HL-60/S4 treated with retinoic acid at 250 ng/mL for 4 days and 3 days (cell line): ENCODE measurements around the gene RALA.
"Not testable (repeated sequence)": the region's sequence is repeated elsewhere in the genome, so short reads cannot be mapped to it uniquely, and the experiment has no call there.

Source experiments
- in situ Hi-C: fragments of 300-500 bp; cut with MboI; formaldehyde crosslinking; loops from 2 replicates; pipeline ENCODE4 v1.7.0; 2022; ENCODE audit warnings: low sequenced_read_pairs

Gene RALA

GRCh38 chr7:39679874-39680273 is 56.5 kb downstream of the RALA start:
- in situ Hi-C loops: not testable (repeated sequence)

DNA sequence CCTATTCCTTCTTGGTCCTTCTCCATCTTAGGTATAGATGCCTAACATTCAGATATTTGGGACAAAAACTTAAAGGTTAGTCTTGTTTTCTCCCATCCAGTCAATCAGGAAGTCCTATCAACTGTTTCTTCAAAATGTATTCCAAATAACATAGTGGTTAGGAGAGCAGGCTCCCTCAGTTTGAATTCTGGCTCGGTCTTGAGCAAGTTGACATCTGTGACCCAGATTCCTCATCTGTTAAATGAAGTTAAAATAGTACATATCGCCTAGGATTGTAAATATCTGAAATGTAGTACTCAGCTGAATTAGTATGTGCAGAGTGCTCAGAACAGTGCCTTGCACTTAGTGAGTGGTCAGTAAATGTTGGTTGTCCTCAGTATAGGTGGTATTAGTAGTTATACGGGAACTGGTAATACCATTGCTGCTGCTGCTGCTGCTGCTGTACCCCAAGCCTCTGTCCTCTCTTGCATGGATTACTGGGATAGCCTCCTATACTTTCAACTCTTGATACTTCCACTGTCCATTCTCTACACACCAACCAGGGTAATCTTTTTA is 58.6 kb downstream of the RALA start:
- in situ Hi-C loops: no loop called here

DNA sequence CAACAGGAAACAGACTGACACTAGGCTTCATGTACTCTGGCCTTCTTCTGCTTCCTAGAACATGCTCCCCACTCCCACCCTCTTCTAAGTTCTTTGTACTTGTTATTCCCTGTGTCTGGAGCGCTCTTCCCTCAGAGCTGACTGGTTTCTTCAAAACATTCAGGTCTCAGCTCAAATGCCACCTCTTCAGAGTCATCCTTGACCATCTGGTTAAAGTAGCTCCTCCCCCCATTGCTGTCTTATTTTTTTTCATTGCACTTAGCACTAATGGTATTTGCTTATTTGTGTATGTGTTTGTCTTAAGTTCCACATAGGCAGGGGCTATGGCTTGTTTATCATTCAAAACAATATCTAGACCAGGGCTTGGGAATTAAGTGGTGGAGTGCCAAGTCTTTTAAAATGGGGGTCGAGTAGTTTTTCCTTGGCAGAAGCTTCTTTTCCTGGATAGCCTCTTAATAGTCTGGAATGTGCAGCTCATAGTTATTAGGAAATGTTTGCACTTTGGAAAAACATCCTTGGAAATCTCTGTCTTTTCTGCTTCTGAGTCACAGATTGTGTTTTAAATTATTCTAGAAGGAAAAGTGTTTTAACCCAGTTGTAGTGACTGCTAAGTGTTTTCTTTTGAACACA is 60.0 kb downstream of the RALA start:
- in situ Hi-C loops: no loop called here

DNA sequence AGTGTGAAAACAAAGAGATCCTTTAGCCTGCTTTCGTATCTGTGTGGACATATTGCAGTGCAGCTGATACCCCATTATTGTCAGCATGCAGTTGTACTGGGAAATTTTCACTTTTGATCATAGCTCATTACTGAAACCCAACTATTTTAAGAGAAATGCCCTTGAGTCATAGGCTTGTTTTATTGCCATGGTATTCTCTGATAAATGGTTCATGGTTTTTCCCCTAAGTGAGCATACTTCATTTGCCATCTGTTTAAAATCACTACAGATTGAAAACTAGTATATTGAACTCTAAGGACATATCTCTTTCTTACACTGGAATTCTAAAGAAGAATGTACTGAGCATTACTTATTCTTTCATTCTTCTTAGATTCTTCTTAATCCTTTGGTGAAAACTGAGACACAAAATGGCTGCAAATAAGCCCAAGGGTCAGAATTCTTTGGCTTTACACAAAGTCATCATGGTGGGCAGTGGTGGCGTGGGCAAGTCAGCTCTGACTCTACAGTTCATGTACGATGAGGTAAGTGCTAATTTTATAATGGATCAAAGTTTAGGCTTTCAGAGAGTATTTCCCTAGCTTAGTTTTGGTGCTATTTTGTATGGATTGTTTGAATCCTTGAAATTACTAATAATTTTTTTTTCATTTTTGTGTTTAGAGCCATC is 63.0 kb downstream of the RALA start:
- in situ Hi-C loops: no loop called here

DNA sequence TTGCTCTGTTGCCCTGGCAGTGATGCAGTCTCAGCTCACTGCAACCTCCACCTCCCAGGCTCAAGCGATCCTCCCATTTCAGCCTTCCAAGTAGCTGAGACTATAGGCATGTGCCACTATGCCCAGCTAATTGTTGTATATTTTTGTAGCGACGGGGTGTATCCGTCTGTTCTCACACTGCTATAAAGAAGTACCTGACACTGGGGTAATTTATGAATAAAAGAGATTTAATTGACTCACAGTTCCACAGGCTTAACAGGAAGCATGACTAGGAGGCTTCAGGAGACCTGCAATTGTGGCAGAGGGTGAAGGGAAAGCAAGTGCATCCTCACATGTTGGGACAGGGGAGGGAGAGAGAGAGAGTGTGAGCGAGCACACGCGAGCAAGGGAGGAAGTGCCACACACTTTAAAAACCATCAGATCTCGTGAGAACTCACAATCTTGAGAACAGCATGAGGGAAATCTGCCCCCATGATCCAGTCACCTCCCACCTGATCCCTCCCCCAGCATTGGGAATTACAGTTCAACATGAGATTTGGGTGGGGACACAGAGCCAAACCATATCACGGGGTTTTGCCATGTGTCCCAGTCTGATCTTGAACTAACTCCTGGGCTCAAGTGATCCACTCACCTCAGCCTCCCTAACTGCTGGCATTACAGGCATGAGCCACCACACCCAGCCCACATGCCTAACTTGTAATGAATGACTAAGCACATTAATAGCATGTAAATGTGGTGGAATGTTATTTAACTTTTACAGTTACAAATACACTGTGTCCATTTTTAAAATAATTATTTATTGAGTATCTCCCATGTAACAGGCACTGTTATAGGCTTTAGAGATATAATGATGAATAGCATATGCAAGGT is 65.5 kb downstream of the RALA start:
- in situ Hi-C loops: no loop called here

GRCh38 chr7:39691821-39692220 is 68.4 kb downstream of the RALA start:
- in situ Hi-C loops: no loop called here

- in situ Hi-C loops: not testable (repeated sequence)
These were observed 69.7 kb downstream of the RALA start for GRCh38 chr7:39693086-39693485.

GRCh38 chr7:39693812-39694211 is 70.4 kb downstream of the RALA start:
- in situ Hi-C loops: no loop called here

DNA sequence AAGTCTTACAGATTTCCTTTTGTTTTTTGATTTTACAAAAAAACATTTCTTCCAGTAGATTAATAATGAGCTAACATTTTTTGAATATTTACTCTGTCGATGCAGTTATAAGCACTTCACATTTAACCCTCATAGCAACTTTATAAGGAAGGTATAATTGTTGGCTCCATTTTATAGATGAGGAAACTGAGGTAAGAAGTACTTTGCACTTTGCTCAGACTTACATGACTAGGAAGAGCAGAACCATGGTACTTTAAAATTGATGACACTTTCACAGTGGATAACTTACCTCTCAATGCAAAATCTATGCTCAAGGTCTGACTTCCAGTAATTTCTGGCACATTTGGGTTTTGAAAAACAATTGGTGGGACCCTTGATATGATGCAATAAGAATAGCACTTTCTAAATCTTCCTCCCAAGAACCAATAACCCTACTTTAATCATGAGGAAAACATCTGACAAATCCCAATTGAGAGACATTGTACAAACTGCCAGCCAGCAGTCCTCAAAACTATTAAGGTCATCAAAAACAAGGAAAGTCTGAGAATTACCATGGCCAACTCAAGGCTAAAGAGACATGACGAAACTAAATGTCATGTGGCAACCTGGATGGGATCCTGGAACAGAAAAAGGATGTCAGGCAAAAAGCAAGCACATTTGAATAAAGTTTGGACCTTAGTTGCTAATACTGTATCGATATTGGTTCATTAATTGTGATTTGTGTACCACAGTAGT is 72.6 kb downstream of the RALA start:
- in situ Hi-C loops: no loop called here

- in situ Hi-C loops: no loop called here
These were observed 73.3 kb downstream of the RALA start for GRCh38 chr7:39696631-39697030.

DNA sequence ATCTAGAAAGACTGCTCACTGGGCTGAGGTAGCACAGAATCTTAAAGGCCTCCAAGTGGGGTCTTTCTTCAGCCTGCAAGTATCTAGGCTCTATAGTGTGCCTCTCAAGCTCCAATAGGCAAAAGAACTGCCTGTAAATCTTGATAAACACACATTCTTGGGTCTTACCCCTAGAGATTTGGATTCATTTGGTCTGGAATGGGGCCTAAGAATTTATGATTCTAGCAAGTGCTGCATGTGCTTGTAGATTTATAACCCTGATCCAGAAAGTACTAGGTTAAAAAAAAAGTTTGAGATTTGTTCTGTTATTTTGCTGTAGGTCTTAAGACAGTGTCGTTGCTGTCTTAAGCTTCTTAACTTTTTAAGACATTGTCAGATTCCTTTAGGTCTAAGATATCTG is 74.1 kb downstream of the RALA start:
- in situ Hi-C loops: no loop called here

GRCh38 chr7:39700165-39700564 is 76.8 kb downstream of the RALA start:
- in situ Hi-C loops: no loop called here

- in situ Hi-C loops: no loop called here
These were observed 77.6 kb downstream of the RALA start for GRCh38 chr7:39700932-39701331.

GRCh38 chr7:39702133-39702532 is 78.8 kb downstream of the RALA start:
- in situ Hi-C loops: no loop called here

- in situ Hi-C loops: no loop called here
These were observed 79.8 kb downstream of the RALA start for GRCh38 chr7:39703144-39703543.

GRCh38 chr7:39709029-39709428 is 85.7 kb downstream of the RALA start:
- in situ Hi-C loops: no loop called here

GRCh38 chr7:39709768-39710311 is 86.5 kb downstream of the RALA start:
- in situ Hi-C loops: no loop called here

DNA sequence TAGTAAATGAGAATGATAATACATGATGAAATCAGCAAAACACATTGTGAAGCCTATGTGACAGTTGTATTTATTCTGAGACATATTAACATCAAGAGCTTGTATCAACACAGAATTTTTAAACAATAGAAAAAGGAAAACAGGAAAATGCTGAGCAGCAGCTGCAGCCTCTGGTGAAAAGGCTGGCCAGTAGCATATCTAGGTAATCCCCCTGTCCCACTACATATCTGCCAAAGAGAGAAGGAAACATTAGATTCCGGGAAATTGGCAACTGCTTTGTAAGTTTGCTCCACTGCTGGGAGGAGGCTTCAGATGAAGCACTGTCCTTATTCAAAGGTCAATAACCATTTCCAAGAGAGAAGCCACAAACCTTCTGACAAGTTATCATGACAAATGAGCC is 89.4 kb downstream of the RALA start:
- in situ Hi-C loops: no loop called here

- in situ Hi-C loops: no loop called here
These were observed 91.2 kb downstream of the RALA start for GRCh38 chr7:39714447-39715091.

DNA sequence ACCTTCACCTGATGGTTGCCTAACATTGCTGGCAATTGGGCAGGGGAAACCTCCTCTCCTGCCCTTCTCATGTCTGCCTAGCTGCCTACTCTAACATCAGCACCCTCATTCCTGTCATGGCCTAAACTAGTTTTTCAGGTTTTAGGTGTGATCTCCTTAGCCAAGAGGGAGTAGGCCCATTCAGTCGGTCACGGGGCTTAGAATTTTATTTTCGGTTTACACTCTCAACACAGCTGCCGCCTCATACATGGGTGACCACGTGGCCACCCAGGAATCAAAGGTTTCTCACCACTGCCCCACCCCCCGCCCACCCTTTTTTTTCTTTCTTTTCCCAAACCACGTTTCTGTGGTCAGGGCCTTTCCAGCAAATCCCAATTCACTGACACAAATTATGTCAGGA is 97.2 kb downstream of the RALA start:
- in situ Hi-C loops: no loop called here
